ENCODE data around the gene ZNF648.

GRCh38 chr1:182109771-182110170 is 48.3 kb upstream of the ZNF648 start:
- TF ChIP-seq CHD1 (IDR thresholded peaks at IDR 0.05; ENCODE audit: low read depth, low read length) (no peak), POLR2A (IDR thresholded peaks at IDR 0.05; ENCODE audit: low read depth, low read length) (no peak), SMC3 (IDR thresholded peaks at IDR 0.05; ENCODE audit: low read depth, low read length) (no peak), CEBPB (IDR thresholded peaks at IDR 0.05; ENCODE audit: low read depth, low read length) (no peak), BHLHE40 (IDR thresholded peaks at IDR 0.05; ENCODE audit: low read depth, low read length) (no peak), RAD21 (IDR thresholded peaks at IDR 0.05; ENCODE audit: low read length) (no peak), FOS (IDR thresholded peaks at IDR 0.05; ENCODE audit: low read depth, low read length) (no peak), RCOR1 (IDR thresholded peaks at IDR 0.05; ENCODE audit: insufficient replicate concordance, low read length) (no peak), RFX5 (IDR thresholded peaks at IDR 0.05; ENCODE audit: low read depth, low read length) (no peak), MAZ (IDR thresholded peaks at IDR 0.05; ENCODE audit: borderline replicate concordance, low read depth, low read length) (no peak), MXI1 (IDR thresholded peaks at IDR 0.05; ENCODE audit: borderline replicate concordance, low read depth, low read length) (no peak), NFE2L2 (IDR thresholded peaks at IDR 0.05; ENCODE audit: low read depth, low read length) (no peak)
- TF ChIP-seq, protein P1, sequence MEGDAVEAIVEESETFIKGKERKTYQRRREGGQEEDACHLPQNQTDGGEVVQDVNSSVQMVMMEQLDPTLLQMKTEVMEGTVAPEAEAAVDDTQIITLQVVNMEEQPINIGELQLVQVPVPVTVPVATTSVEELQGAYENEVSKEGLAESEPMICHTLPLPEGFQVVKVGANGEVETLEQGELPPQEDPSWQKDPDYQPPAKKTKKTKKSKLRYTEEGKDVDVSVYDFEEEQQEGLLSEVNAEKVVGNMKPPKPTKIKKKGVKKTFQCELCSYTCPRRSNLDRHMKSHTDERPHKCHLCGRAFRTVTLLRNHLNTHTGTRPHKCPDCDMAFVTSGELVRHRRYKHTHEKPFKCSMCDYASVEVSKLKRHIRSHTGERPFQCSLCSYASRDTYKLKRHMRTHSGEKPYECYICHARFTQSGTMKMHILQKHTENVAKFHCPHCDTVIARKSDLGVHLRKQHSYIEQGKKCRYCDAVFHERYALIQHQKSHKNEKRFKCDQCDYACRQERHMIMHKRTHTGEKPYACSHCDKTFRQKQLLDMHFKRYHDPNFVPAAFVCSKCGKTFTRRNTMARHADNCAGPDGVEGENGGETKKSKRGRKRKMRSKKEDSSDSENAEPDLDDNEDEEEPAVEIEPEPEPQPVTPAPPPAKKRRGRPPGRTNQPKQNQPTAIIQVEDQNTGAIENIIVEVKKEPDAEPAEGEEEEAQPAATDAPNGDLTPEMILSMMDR (conservative IDR thresholded peaks at IDR 0.05; ENCODE audit: low read depth, low read length), result no peak
- TF ChIP-seq, protein P2, sequence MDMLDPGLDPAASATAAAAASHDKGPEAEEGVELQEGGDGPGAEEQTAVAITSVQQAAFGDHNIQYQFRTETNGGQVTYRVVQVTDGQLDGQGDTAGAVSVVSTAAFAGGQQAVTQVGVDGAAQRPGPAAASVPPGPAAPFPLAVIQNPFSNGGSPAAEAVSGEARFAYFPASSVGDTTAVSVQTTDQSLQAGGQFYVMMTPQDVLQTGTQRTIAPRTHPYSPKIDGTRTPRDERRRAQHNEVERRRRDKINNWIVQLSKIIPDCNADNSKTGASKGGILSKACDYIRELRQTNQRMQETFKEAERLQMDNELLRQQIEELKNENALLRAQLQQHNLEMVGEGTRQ (IDR thresholded peaks at IDR 0.05; ENCODE audit: low read depth, low read length), result no peak
